K562 (cell line): ENCODE data around the gene RPL27. TPM values are rescaled to one million over a fixed set of nuclear protein-coding genes. Genes with fewer than 3 reads are reported as not detected.

ENCODE experiments used
- ATAC-seq: fragments of 200-7000 bp; cut with Tn5 transposase; 3 replicates; pipeline ENCODE4 v1.9.1; 2020; ENCODE audit warnings: moderate library complexity
- BruUV-seq: library from RNA; stranded (reverse); fragments of 400-500 nt; replicated peaks from 2 replicates; lab custom pipeline; 2021; lab: Mats Ljungman, UMichigan
- CTCF ChIA-PET: fragments of 300-600 bp; formaldehyde crosslinking; extraction: SDS; loops from one replicate; lab custom pipeline; 2021; ENCODE audit warnings: low intra/inter-chr PET ratio; lab: Yijun Ruan, JAX
- POLR2A ChIA-PET: fragments of 300-600, 350-650 bp; sonication (Branson Sonifier 250); formaldehyde crosslinking; extraction: SDS; loops from one replicate; lab custom pipeline; 2021; ENCODE audit warnings: antibody characterized with exemption, inconsistent platforms; lab: Yijun Ruan, JAX
- DNase-seq, 4 experiments: peaks; one replicate each; pipeline versions ENCODE4 v3.0.0 to v3.0.0-alpha.2; 2011 to 2018; ENCODE audit warnings: low spot score in 3 of 4, mixed read lengths in 3 of 4; ENCODE audit errors: extremely low read depth in 1 of 4
- FAIRE-seq: peaks from 2 replicates; lab custom pipeline; 2011; peaks lifted over from hg19 to GRCh38; lab: Jason Lieb, UNC
- H2AFZ ChIP-seq: 2 replicates; pipeline ENCODE4 v1.6.0; 2011; ENCODE audit warnings: low read depth, low read length, control low read depth, inconsistent platforms
- H3K27ac ChIP-seq: fragments of 200-600 bp; 3 replicates; pipeline ENCODE4 v1.8.0; 2011; ENCODE audit warnings: low read depth, mild to moderate bottlenecking, control low read depth, inconsistent platforms, low read length, moderate library complexity, mixed read lengths; ENCODE audit errors: extremely low read depth
- H3K27me3 ChIP-seq, 2 experiments: fragments of 300-600 bp in 1 of 2; 2 replicates in 1 of 2; 3 replicates in 1 of 2; pipeline versions ENCODE4 v1.6.0 to v1.8.0; 2011; ENCODE audit warnings: inconsistent platforms in 2 of 2, low read length in 2 of 2, mild to moderate bottlenecking in 1 of 2, mixed read lengths in 1 of 2, moderate library complexity in 1 of 2; ENCODE audit not compliant: control insufficient read depth in 2 of 2, insufficient read depth in 2 of 2
- H3K36me3 ChIP-seq: fragments of 300-600 bp; 3 replicates; pipeline ENCODE4 v1.8.0; 2011; ENCODE audit warnings: mild to moderate bottlenecking, low read length, inconsistent platforms; ENCODE audit not compliant: control insufficient read depth, insufficient read depth
- H3K4me1 ChIP-seq, 2 experiments: fragments of 200-600 bp in 1 of 2; replicated peaks in 1 of 2; 2 replicates in 1 of 2; 3 replicates in 1 of 2; pipeline versions ENCODE4 v1.5.1 to v1.8.0; 2011; ENCODE audit warnings: inconsistent platforms in 2 of 2, low read length in 2 of 2, mild to moderate bottlenecking in 1 of 2, mixed read lengths in 1 of 2, moderate library complexity in 1 of 2; ENCODE audit not compliant: control insufficient read depth in 2 of 2, insufficient read depth in 2 of 2
- H3K4me2 ChIP-seq: 2 replicates; pipeline ENCODE4 v1.6.1; 2011; ENCODE audit warnings: low read length, control low read depth, inconsistent platforms, mixed read lengths; ENCODE audit not compliant: insufficient read depth
- H3K4me3 ChIP-seq: fragments of 200-600 bp; sonication (generic), shearing (Covaris generic); 2 replicates; pipeline ENCODE4 v1.5.1; 2016; ENCODE audit warnings: control low read depth, inconsistent platforms
- H3K79me2 ChIP-seq: fragments of 200-600 bp; 3 replicates; pipeline ENCODE4 v1.8.0; 2011; ENCODE audit warnings: low read length, inconsistent platforms; ENCODE audit not compliant: control insufficient read depth, insufficient read depth
- H3K9ac ChIP-seq, 2 experiments: 2 replicates each; pipeline versions ENCODE4 v1.6.0 to v1.6.1; 2011; ENCODE audit warnings: low read depth in 2 of 2, low read length in 2 of 2, control low read depth in 1 of 2, inconsistent platforms in 1 of 2, mild to moderate bottlenecking in 1 of 2, mixed read lengths in 1 of 2; ENCODE audit not compliant: insufficient read depth in 1 of 2
- H3K9me1 ChIP-seq: one replicate; pipeline ENCODE4 v1.6.0; 2011; ENCODE audit warnings: inconsistent platforms, mild to moderate bottlenecking, low read length, moderate library complexity; ENCODE audit not compliant: control insufficient read depth, insufficient read depth
- H3K9me3 ChIP-seq: replicated peaks from 2 replicates; pipeline ENCODE4 v1.5.1; 2011; ENCODE audit warnings: low read depth, low read length, inconsistent platforms; ENCODE audit not compliant: control insufficient read depth, insufficient read depth
- H4K20me1 ChIP-seq: replicated peaks from 2 replicates; pipeline ENCODE4 v1.6.1; 2011; ENCODE audit warnings: low read length, inconsistent platforms, mixed read lengths; ENCODE audit not compliant: control insufficient read depth, insufficient read depth
- BRD9 ChIP-seq: fragments of 450-650 bp; IDR thresholded peaks from 2 replicates; pipeline ENCODE4 v1.6.1; 2018; ENCODE audit warnings: low read depth; ENCODE audit not compliant: partially characterized antibody
- HMBOX1 ChIP-seq: sonication (generic); IDR thresholded peaks from 2 replicates; pipeline ENCODE4 v1.6.1; 2016
- PURB ChIP-seq: sonication (generic); formaldehyde crosslinking; IDR thresholded peaks from 2 replicates; pipeline ENCODE4 v1.9.0; 2021; ENCODE audit warnings: low read depth, mild to moderate bottlenecking, missing genetic modification reagents
- STAT5A ChIP-seq: IDR thresholded peaks from 2 replicates; pipeline ENCODE4 v1.6.1; 2012; ENCODE audit warnings: low read length, inconsistent platforms, borderline replicate concordance
- TCF7L2 ChIP-seq: fragments of 150-350 bp; IDR thresholded peaks from 2 replicates; pipeline ENCODE4 v1.6.1; 2016; ENCODE audit warnings: low read depth, mild to moderate bottlenecking, low read length, moderate library complexity
- ZNF175 ChIP-seq: fragments of 200-800 bp; sonication (Bioruptor generic); IDR thresholded peaks from 2 replicates; pipeline ENCODE4 v1.6.1; 2016; ENCODE audit warnings: low read depth, mild to moderate bottlenecking, missing genetic modification characterization, missing compliant biosample characterization
- WGBS: fragments of 100-300 bp; shearing (Covaris generic); methylation state at CpG from one replicate; pipeline ENCODE4 v1.1.6; 2016; ENCODE audit warnings: low coverage, mixed read lengths; ENCODE audit not compliant: insufficient coverage; ENCODE audit errors: missing lambda C conversion rate; 5-methylcytosine and 5-hydroxymethylcytosine counted together
- in situ Hi-C: fragments of 300-500 bp; cut with MboI; formaldehyde crosslinking; loops from 4 replicates; pipeline ENCODE4 v1.15.0; 2018; ENCODE audit warnings: inconsistent platforms, mixed read lengths
- intact Hi-C: fragments of 100-400 bp; cut with micrococcal nuclease; formaldehyde crosslinking; loops from 2 replicates; pipeline ENCODE4 v1.14.2; 2022
- polyA plus RNA-seq, 8 experiments: library from polyadenylated mRNA; depleted of rRNA in 4 of 8; stranded (reverse) in 5 of 8; unstranded in 3 of 8; fragments of >200 nt; fragmentation: Nextera tagmentation in 2 of 8; fragmentation: Illumina TruSeq in 1 of 8; extraction: Ambion mirVana in 2 of 8; extraction: Trizol in 1 of 8; gene quantifications; 2 replicates each; pipeline versions ENCODE4 v1.2.1 to v1.2.3, GENCODE V29; 2011 to 2014; ENCODE audit warnings: inconsistent platforms in 1 of 8, missing spikeins in 1 of 8
- total RNA-seq, 7 experiments: library from RNA; depleted of rRNA in 6 of 7; stranded (reverse); fragments of >200 nt in 6 of 7; fragmentation: Illumina TruSeq in 2 of 7; extraction: Trizol in 2 of 7; gene quantifications; 2 replicates each; pipeline versions ENCODE4 v1.2.1 to v1.2.3, GENCODE V29; 2011 to 2021; ENCODE audit warnings: low replicate concordance in 1 of 7

RPL27 gene
- total and polyA plus RNA-seq, 9 of the 15 experiments (the other 6 are each of a cell fraction or from before 2014, with no cell fraction given), result 1,539 to 6,155 (median 3,710) TPM

DNA sequence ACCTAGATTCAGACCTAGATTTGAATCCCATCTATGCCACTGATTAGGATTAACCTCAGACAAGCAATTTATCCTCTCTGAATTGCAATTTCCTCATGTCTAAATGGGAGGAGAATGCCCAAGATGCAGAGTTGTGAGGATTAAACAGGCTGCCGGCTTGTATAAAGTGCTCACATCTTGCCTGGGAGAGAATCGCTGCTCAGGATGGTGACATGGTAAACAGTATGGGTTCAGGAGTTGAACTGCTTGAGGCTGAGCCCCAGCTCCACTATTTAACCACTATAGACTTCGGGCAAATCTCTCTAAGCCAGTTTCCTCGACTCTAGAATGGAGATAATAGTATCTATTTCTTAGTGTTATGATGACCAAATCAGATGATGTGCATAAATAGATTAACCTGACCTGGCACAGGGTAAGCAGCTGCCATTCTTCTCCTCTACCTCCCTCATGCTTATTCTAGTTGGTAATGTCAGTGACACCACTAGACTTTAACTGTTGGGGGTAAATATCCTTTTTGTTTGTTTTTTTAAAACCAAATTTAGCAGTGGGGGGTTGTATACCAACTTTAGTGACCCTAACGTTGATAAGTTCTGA, 732 bp upstream of the RPL27 start:
- BruUV-seq, result TSS peak; percentile 48
- H3K27me3 ChIP-seq, result no peaks in the 10 kb centered on the region
- ChIA-PET CTCF (interaction anchor here (0.6 to 1.4 kb wide), 5 partner anchors 59 to 486 kb away, joined by 3 to 8 read pairs (median 3); partner anchors contain the start of genes AOC2, DHX8 and PSME3), POLR2A (interaction anchor here (0.5 to 2.7 kb wide), 33 partner anchors 9 to 420 kb away, joined by 3 to 31 read pairs (median 5); partner anchors contain the start of genes AOC2, BECN1, IFI35 and NBR1)
- in situ Hi-C loops (no loop called here), intact Hi-C loops (loop anchor here (5.0 kb wide), 1 partner anchor 60 kb away; no protein-coding TSS in a partner anchor)
- H3K4me2 ChIP-seq, result peak overlapping the region; percentile 99
- no peak for DNase-seq
- peaks cover 59% of the 10 kb centered on the region for H3K36me3 ChIP-seq
- H3K9me1 ChIP-seq, result no peaks in the 10 kb centered on the region
- H3K79me2 ChIP-seq, result peaks cover 33% of the 10 kb centered on the region
- no peak for FAIRE-seq
- peaks cover 2% of the 10 kb centered on the region; the same call in 1 of the 2 replicates for H4K20me1 ChIP-seq
- no peak for ATAC-seq
- H3K27ac ChIP-seq, result peak overlapping the region; percentile 94
- peaks cover 14 to 18% of the 10 kb centered on the region in 2 experiments; a peak in 4 of 5 replicates for H3K4me1 ChIP-seq
- WGBS, result 9% methylated on average over 5 of the region's 5 CpGs
- no peaks in the 10 kb centered on the region for H3K9me3 ChIP-seq
- peak overlapping the region; percentile 40 to 95; a peak in 3 of 4 replicates for H3K9ac ChIP-seq
- H2AFZ ChIP-seq, result peak overlapping the region; percentile 85
- no peak for TF ChIP-seq PURB (CRISPR knock-in tag)
- TF ChIP-seq ZNF175 (CRISPR knock-in tag), result peak; percentile 20; the same call in 1 of the 2 replicates
- peak; percentile 15 for TF ChIP-seq BRD9
- no peak for TF ChIP-seq TCF7L2
- TF ChIP-seq HMBOX1, result peak; percentile 31; the same call in 1 of the 2 replicates
- 0 out of 2 replicates have a peak, but pooled peaks have one; percentile 5 for TF ChIP-seq STAT5A
- peak overlapping the region; percentile 93 for H3K4me3 ChIP-seq
